ENCODE data around the gene APOBEC3B.
"Not testable (repeated sequence)": the region's sequence is repeated elsewhere in the genome, so short reads cannot be mapped to it uniquely, and the experiment has no call there.

APOBEC3B gene

GRCh38 chr22:38950527-38951295, 31.4 kb upstream of the APOBEC3B start:
- in situ Hi-C loops (cut with HindIII; ENCODE audit: low sequenced_read_pairs): no loop called here

GRCh38 chr22:38951734-38952133, 30.4 kb upstream of the APOBEC3B start:
- in situ Hi-C loops (cut with HindIII; ENCODE audit: low sequenced_read_pairs): no loop called here

GRCh38 chr22:38952281-38952993, 29.7 kb upstream of the APOBEC3B start:
- in situ Hi-C loops (cut with HindIII; ENCODE audit: low sequenced_read_pairs): no loop called here

- in situ Hi-C loops (cut with HindIII; ENCODE audit: low sequenced_read_pairs): no loop called here
Measured at GRCh38 chr22:38953091-38953490, 29.1 kb upstream of the APOBEC3B start.

- in situ Hi-C loops (cut with HindIII; ENCODE audit: low sequenced_read_pairs): no loop called here
Measured at GRCh38 chr22:38953577-38954413, 28.4 kb upstream of the APOBEC3B start.

GRCh38 chr22:38954414-38955043, 27.6 kb upstream of the APOBEC3B start:
- in situ Hi-C loops (cut with HindIII; ENCODE audit: low sequenced_read_pairs): no loop called here

GRCh38 chr22:38955250-38955905, 26.8 kb upstream of the APOBEC3B start:
- in situ Hi-C loops (cut with HindIII; ENCODE audit: low sequenced_read_pairs): no loop called here

GRCh38 chr22:38955926-38956325, 26.2 kb upstream of the APOBEC3B start:
- in situ Hi-C loops (cut with HindIII; ENCODE audit: low sequenced_read_pairs): no loop called here

- in situ Hi-C loops (cut with HindIII; ENCODE audit: low sequenced_read_pairs): no loop called here
Measured at GRCh38 chr22:38956551-38956950, 25.6 kb upstream of the APOBEC3B start.

GRCh38 chr22:38957046-38957770, 24.9 kb upstream of the APOBEC3B start, which contains the start of gene APOBEC3A:
TSS of gene APOBEC3A (plus strand) at chr22:38957609. CDS start at chr22:38957692, 83 bp downstream.
- in situ Hi-C loops (cut with HindIII; ENCODE audit: low sequenced_read_pairs): no loop called here

GRCh38 chr22:38957808-38958650, 24.1 kb upstream of the APOBEC3B start:
- in situ Hi-C loops (cut with HindIII; ENCODE audit: low sequenced_read_pairs): no loop called here

GRCh38 chr22:38958651-38958943, 23.6 kb upstream of the APOBEC3B start:
- in situ Hi-C loops (cut with HindIII; ENCODE audit: low sequenced_read_pairs): not testable (repeated sequence)

- in situ Hi-C loops (cut with HindIII; ENCODE audit: low sequenced_read_pairs): no loop called here
Measured at GRCh38 chr22:38959590-38959989, 22.6 kb upstream of the APOBEC3B start.

GRCh38 chr22:38960673-38961072, 21.5 kb upstream of the APOBEC3B start:
- in situ Hi-C loops (cut with HindIII; ENCODE audit: low sequenced_read_pairs): not testable (repeated sequence)

GRCh38 chr22:38963291-38963738, 18.8 kb upstream of the APOBEC3B start:
- in situ Hi-C loops (cut with HindIII; ENCODE audit: low sequenced_read_pairs): not testable (repeated sequence)

GRCh38 chr22:38963872-38964271, 18.3 kb upstream of the APOBEC3B start:
- in situ Hi-C loops (cut with HindIII; ENCODE audit: low sequenced_read_pairs): no loop called here

- in situ Hi-C loops (cut with HindIII; ENCODE audit: low sequenced_read_pairs): no loop called here
Measured at GRCh38 chr22:38964306-38964705, 17.8 kb upstream of the APOBEC3B start.

- in situ Hi-C loops (cut with HindIII; ENCODE audit: low sequenced_read_pairs): no loop called here
Measured at GRCh38 chr22:38964989-38965388, 17.2 kb upstream of the APOBEC3B start.

Data from endothelial cell of hepatic sinusoid (primary cell).